GM10266 (cell line): ENCODE results near the gene SMYD3.

Source experiments
- DNase-seq: peaks from one replicate; pipeline ENCODE4 v3.0.0; 2012; ENCODE audit errors: extremely low spot score
- CTCF ChIP-seq: IDR thresholded peaks from 2 replicates; pipeline ENCODE4 v1.5.1; 2012; ENCODE audit warnings: mild to moderate bottlenecking, low read depth; ENCODE audit not compliant: control insufficient read depth, insufficient read depth; ENCODE audit errors: missing control alignments

SMYD3 gene

GRCh38 chr1:245997471-245998258, 509.4 kb downstream of the SMYD3 start:
- no peak for TF ChIP-seq CTCF
- DNase-seq: no peak

- TF ChIP-seq CTCF: no peak
- no peak for DNase-seq
These were observed 510.3 kb downstream of the SMYD3 start for GRCh38 chr1:245996811-245997210.

GRCh38 chr1:245995474-245995873, 511.6 kb downstream of the SMYD3 start:
- TF ChIP-seq CTCF: no peak
- no peak for DNase-seq

GRCh38 chr1:245991266-245991665, 515.8 kb downstream of the SMYD3 start:
- TF ChIP-seq CTCF: no peak
- no peak for DNase-seq

- TF ChIP-seq CTCF: no peak
- no peak for DNase-seq
These were observed 516.6 kb downstream of the SMYD3 start for GRCh38 chr1:245990315-245991022.

- no peak for TF ChIP-seq CTCF
These were observed 518.5 kb downstream of the SMYD3 start for GRCh38 chr1:245988393-245989078.

More at GRCh38 chr1:245988393-245989078, 518.5 kb downstream of the SMYD3 start:
- no peak for DNase-seq
